ENCODE measurements around the gene MOCS3.

GRCh38 chr20:50948132-50948785, 10.4 kb upstream of the MOCS3 start:
- TF ChIP-seq, protein P1, sequence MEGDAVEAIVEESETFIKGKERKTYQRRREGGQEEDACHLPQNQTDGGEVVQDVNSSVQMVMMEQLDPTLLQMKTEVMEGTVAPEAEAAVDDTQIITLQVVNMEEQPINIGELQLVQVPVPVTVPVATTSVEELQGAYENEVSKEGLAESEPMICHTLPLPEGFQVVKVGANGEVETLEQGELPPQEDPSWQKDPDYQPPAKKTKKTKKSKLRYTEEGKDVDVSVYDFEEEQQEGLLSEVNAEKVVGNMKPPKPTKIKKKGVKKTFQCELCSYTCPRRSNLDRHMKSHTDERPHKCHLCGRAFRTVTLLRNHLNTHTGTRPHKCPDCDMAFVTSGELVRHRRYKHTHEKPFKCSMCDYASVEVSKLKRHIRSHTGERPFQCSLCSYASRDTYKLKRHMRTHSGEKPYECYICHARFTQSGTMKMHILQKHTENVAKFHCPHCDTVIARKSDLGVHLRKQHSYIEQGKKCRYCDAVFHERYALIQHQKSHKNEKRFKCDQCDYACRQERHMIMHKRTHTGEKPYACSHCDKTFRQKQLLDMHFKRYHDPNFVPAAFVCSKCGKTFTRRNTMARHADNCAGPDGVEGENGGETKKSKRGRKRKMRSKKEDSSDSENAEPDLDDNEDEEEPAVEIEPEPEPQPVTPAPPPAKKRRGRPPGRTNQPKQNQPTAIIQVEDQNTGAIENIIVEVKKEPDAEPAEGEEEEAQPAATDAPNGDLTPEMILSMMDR (conservative IDR thresholded peaks at IDR 0.05; ENCODE audit: low read depth, low read length) = no peak
- TF ChIP-seq EZH2phosphoT487 (IDR thresholded peaks at IDR 0.05; ENCODE audit: borderline replicate concordance, low read length) = no peak
- no peak for TF ChIP-seq EZH2 (IDR thresholded peaks at IDR 0.05; ENCODE audit: low read length, unreplicated experiment)
